Measurements from ENCODE around the gene A4GNT. TPM values are rescaled to one million over a fixed set of nuclear protein-coding genes. Genes with fewer than 3 reads are reported as not detected.

The A4GNT gene
- total RNA-seq, 1 donor from 2014 or later = not detected

DNA sequence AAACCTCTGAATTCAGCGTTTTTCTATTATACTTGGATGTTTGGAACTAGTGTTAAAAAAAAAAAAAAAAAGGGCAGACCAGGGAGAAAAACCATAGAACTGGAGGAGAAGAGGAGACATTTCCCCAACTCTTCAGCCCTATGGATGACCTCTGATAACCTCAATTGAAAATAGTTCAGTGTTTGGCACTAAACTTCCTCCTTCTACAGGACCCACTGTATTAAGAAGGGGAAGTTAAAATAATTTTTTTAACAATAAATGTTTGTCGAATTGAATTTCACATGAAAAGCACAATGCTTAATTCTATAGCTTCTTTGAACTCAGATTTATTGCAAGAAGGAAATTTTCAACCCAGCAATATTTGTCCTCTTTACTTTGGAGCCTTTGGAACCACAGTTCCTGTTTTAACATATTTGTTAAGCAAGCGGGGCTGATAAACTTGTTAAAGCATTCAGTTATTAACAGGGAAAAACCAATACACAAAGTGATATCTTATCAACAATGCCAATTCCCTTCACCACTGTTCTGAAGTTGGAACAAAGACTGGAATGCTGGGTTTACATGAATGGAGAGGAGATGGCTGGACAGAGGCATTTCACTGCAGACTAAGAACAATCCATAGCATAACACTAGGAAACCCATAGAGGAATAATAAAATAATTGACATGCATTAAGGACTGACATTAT lies 3.1 kb upstream of the A4GNT start:
- TF ChIP-seq, protein P1, sequence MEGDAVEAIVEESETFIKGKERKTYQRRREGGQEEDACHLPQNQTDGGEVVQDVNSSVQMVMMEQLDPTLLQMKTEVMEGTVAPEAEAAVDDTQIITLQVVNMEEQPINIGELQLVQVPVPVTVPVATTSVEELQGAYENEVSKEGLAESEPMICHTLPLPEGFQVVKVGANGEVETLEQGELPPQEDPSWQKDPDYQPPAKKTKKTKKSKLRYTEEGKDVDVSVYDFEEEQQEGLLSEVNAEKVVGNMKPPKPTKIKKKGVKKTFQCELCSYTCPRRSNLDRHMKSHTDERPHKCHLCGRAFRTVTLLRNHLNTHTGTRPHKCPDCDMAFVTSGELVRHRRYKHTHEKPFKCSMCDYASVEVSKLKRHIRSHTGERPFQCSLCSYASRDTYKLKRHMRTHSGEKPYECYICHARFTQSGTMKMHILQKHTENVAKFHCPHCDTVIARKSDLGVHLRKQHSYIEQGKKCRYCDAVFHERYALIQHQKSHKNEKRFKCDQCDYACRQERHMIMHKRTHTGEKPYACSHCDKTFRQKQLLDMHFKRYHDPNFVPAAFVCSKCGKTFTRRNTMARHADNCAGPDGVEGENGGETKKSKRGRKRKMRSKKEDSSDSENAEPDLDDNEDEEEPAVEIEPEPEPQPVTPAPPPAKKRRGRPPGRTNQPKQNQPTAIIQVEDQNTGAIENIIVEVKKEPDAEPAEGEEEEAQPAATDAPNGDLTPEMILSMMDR (IDR thresholded peaks at IDR 0.05) = no peak
- DNase-seq (no peak), ATAC-seq (ENCODE audit: low read depth) (no peak)
- Mint-ChIP-seq H3K36me3 (ENCODE audit: low read depth) (no peaks in the 10 kb centered on the region), H3K4me3 (no peak overlapping the region), H3K9me3 (no peaks in the 10 kb centered on the region), H3K27ac (no peak overlapping the region), H3K4me1 (peaks cover 29% of the 10 kb centered on the region), H3K27me3 (no peaks in the 10 kb centered on the region)
- intact Hi-C loops (cut with micrococcal nuclease) = no loop called here
- ChIA-PET POLR2A (no interaction called here), CTCF (no interaction called here)

GRCh38 chr3:138127636-138128365 lies 4.4 kb downstream of the A4GNT start:
- TF ChIP-seq, protein P1 (IDR thresholded peaks at IDR 0.05) = no peak
- Mint-ChIP-seq H3K4me1 (no peaks in the 10 kb centered on the region), H3K36me3 (ENCODE audit: low read depth) (no peaks in the 10 kb centered on the region), H3K4me3 (no peak overlapping the region), H3K27ac (no peak overlapping the region), H3K9me3 (peaks cover 6% of the 10 kb centered on the region), H3K27me3 (peaks cover 9% of the 10 kb centered on the region)
- ChIA-PET POLR2A (no interaction called here), CTCF (interaction anchor here (0.8 kb wide), 1 partner anchor 9 kb away, joined by 3 read pairs; no protein-coding TSS in a partner anchor)
- ATAC-seq (ENCODE audit: low read depth) (no peak), DNase-seq (no peak)
- intact Hi-C loops (cut with micrococcal nuclease) = no loop called here

- POLR2A ChIA-PET = no interaction called here
- CTCF ChIA-PET = no interaction called here
- TF ChIP-seq, protein P1 (IDR thresholded peaks at IDR 0.05) = no peak
- Mint-ChIP-seq H3K36me3 (ENCODE audit: low read depth) (no peaks in the 10 kb centered on the region), H3K27me3 (peaks cover 13% of the 10 kb centered on the region), H3K4me3 (no peak overlapping the region), H3K9me3 (peaks cover 6% of the 10 kb centered on the region), H3K27ac (no peak overlapping the region), H3K4me1 (no peaks in the 10 kb centered on the region)
- DNase-seq (no peak), ATAC-seq (ENCODE audit: low read depth) (no peak)
- intact Hi-C loops (cut with micrococcal nuclease) = no loop called here
These were observed 6.5 kb downstream of the A4GNT start for GRCh38 chr3:138125548-138126221.

- H3K27ac Mint-ChIP-seq = no peak overlapping the region
- no peaks in the 10 kb centered on the region for H3K36me3 Mint-ChIP-seq (ENCODE audit: low read depth)
- ChIA-PET CTCF (no interaction called here), POLR2A (no interaction called here)
- DNase-seq (no peak), ATAC-seq (ENCODE audit: low read depth) (no peak)
- no peaks in the 10 kb centered on the region for H3K4me1 Mint-ChIP-seq
- peaks cover 19% of the 10 kb centered on the region for H3K27me3 Mint-ChIP-seq
- TF ChIP-seq, protein P1 (IDR thresholded peaks at IDR 0.05) = no peak
- no peak overlapping the region for H3K4me3 Mint-ChIP-seq
- H3K9me3 Mint-ChIP-seq = peaks cover 6% of the 10 kb centered on the region
- intact Hi-C loops (cut with micrococcal nuclease) = no loop called here
These were observed 7.4 kb downstream of the A4GNT start for GRCh38 chr3:138124706-138125355.

DNA sequence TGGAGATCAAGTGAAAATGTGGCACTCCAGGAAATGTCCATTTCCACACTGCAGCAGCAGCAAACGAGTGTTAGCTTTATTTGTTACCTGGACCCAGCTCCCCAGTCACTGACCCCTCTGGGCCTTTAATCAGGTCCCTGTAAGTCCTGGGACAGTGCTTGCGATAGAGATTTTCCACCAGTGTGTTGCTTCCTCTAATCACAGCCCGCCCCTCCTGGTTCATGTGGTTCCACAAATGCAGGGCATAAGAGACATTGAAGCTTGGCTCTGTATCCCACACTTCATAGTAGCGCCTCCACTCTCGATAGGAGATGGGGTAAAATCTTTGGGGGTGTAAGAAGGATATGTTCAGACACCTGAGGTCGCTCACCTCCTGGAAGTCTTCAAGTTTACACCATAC lies 8.0 kb downstream of the A4GNT start:
- TF ChIP-seq, protein P1 (IDR thresholded peaks at IDR 0.05) = no peak
- Mint-ChIP-seq H3K27ac (no peak overlapping the region), H3K27me3 (peaks cover 19% of the 10 kb centered on the region), H3K4me1 (no peaks in the 10 kb centered on the region), H3K4me3 (no peak overlapping the region), H3K9me3 (peaks cover 6% of the 10 kb centered on the region), H3K36me3 (ENCODE audit: low read depth) (no peaks in the 10 kb centered on the region)
- ChIA-PET POLR2A (no interaction called here), CTCF (no interaction called here)
- ATAC-seq (ENCODE audit: low read depth) (no peak), DNase-seq (no peak)
- intact Hi-C loops (cut with micrococcal nuclease) = no loop called here
